ENCODE measurements around the gene THADA.

Gene THADA

DNA sequence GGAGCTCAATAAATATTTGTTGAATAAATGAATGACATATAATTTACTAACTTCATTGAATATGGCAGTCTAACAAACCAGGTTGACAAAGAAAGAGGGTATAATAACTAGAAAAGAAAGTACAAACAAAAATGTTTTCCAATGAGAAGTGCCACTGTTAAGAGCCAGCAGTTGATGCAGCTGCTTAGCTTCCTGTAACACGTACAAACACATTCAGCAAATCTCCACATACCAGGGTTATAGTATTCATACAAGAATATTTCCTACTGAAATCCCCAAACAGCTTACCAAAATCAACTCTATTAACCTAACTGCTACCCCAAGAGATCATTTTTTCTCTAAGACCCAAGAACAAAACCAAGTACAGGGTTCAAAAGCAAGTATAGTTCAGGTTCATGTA, 77.7 kb downstream of the THADA start:
- peak; percentile 49; the same call in 1 of the 3 replicates for ATAC-seq (ENCODE audit: insufficient read depth, low read depth)
- no peak for DNase-seq
- H3K9me3 ChIP-seq (ENCODE audit: insufficient read depth, low read length, severe bottlenecking) = no peaks in the 10 kb centered on the region
- H3K79me2 ChIP-seq (ENCODE audit: insufficient read depth, low read length) = no peaks in the 10 kb centered on the region
- no peak overlapping the region for H3K4me2 ChIP-seq (ENCODE audit: insufficient read depth, low read length)
- TF ChIP-seq CTCF (IDR thresholded peaks at IDR 0.05; ENCODE audit: borderline replicate concordance, extremely low read depth, low read length, poor library complexity, severe bottlenecking) (no peak), EZH2 (IDR thresholded peaks at IDR 0.05; ENCODE audit: borderline replicate concordance, low read depth, low read length, severe bottlenecking) (no peak)
- H3K27ac ChIP-seq (ENCODE audit: low read length) = no peak overlapping the region
- no peaks in the 10 kb centered on the region for H4K20me1 ChIP-seq (ENCODE audit: insufficient read depth, low read length)
- no peaks in the 10 kb centered on the region for H3K4me1 ChIP-seq (ENCODE audit: insufficient read depth, low read length)
- H2AFZ ChIP-seq (ENCODE audit: low read depth, low read length) = no peak overlapping the region
- H3K36me3 ChIP-seq (ENCODE audit: insufficient read depth, low read length) = no peaks in the 10 kb centered on the region
- H3K9ac ChIP-seq (ENCODE audit: low read depth, low read length) = no peak overlapping the region
- H3K27me3 ChIP-seq (ENCODE audit: insufficient read depth, low read length, poor library complexity) = no peaks in the 10 kb centered on the region
- H3K4me3 ChIP-seq (ENCODE audit: low read depth in 1 of 2, low read length in 2 of 2) = no peak overlapping the region

GRCh38 chr2:43515807-43516497, 79.9 kb downstream of the THADA start:
- ATAC-seq (ENCODE audit: insufficient read depth, low read depth) (no peak), DNase-seq (no peak)
- TF ChIP-seq CTCF (IDR thresholded peaks at IDR 0.05; ENCODE audit: borderline replicate concordance, extremely low read depth, low read length, poor library complexity, severe bottlenecking) = no peak
- no peak for TF ChIP-seq EZH2 (IDR thresholded peaks at IDR 0.05; ENCODE audit: borderline replicate concordance, low read depth, low read length, severe bottlenecking)
- no peak overlapping the region for H3K9ac ChIP-seq (ENCODE audit: low read depth, low read length)
- no peaks in the 10 kb centered on the region for H3K27me3 ChIP-seq (ENCODE audit: insufficient read depth, low read length, poor library complexity)
- H4K20me1 ChIP-seq (ENCODE audit: insufficient read depth, low read length) = no peaks in the 10 kb centered on the region
- H3K36me3 ChIP-seq (ENCODE audit: insufficient read depth, low read length) = peaks cover 7% of the 10 kb centered on the region; the same call in 1 of the 2 replicates
- no peaks in the 10 kb centered on the region for H3K79me2 ChIP-seq (ENCODE audit: insufficient read depth, low read length)
- no peaks in the 10 kb centered on the region for H3K4me1 ChIP-seq (ENCODE audit: insufficient read depth, low read length)
- H3K9me3 ChIP-seq (ENCODE audit: insufficient read depth, low read length, severe bottlenecking) = no peaks in the 10 kb centered on the region
- H3K4me3 ChIP-seq (ENCODE audit: low read depth in 1 of 2, low read length in 2 of 2) = no peak overlapping the region
- H2AFZ ChIP-seq (ENCODE audit: low read depth, low read length) = no peak overlapping the region
- no peak overlapping the region for H3K4me2 ChIP-seq (ENCODE audit: insufficient read depth, low read length)
- H3K27ac ChIP-seq (ENCODE audit: low read length) = no peak overlapping the region

DNA sequence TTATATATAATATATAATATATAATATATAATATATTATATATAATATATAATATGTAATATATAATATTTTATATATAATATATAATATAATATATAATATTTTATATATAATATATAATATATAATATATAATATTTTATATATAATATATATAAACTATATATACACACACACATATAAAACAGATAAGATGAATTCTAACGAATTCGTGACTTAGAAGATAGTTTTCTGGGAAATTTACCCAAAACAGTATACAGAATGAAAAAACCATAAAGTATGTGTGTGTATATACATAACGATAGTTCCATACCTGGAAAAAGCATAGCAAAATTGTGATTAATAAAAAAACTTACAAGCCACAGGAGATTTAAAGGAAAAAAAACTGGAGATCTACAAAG, 80.6 kb downstream of the THADA start:
- Histone ChIP-seq H3K36me3 (ENCODE audit: insufficient read depth, low read length) (peaks cover 7% of the 10 kb centered on the region; the same call in 1 of the 2 replicates), H3K4me3 (ENCODE audit: low read depth in 1 of 2, low read length in 2 of 2) (no peak overlapping the region), H3K4me2 (ENCODE audit: insufficient read depth, low read length) (no peak overlapping the region), H3K4me1 (ENCODE audit: insufficient read depth, low read length) (no peaks in the 10 kb centered on the region), H4K20me1 (ENCODE audit: insufficient read depth, low read length) (no peaks in the 10 kb centered on the region), H3K79me2 (ENCODE audit: insufficient read depth, low read length) (no peaks in the 10 kb centered on the region), H3K27ac (ENCODE audit: low read length) (no peak overlapping the region), H3K9me3 (ENCODE audit: insufficient read depth, low read length, severe bottlenecking) (no peaks in the 10 kb centered on the region), H2AFZ (ENCODE audit: low read depth, low read length) (no peak overlapping the region), H3K27me3 (ENCODE audit: insufficient read depth, low read length, poor library complexity) (no peaks in the 10 kb centered on the region), H3K9ac (ENCODE audit: low read depth, low read length) (no peak overlapping the region)
- DNase-seq = no peak
- no peak for ATAC-seq (ENCODE audit: insufficient read depth, low read depth)
- TF ChIP-seq CTCF (IDR thresholded peaks at IDR 0.05; ENCODE audit: borderline replicate concordance, extremely low read depth, low read length, poor library complexity, severe bottlenecking) (no peak), EZH2 (IDR thresholded peaks at IDR 0.05; ENCODE audit: borderline replicate concordance, low read depth, low read length, severe bottlenecking) (no peak)
